ENCODE measurements around the gene NCKAP5.

Gene NCKAP5

GRCh38 chr2:133135035-133135654 lies 433.1 kb downstream of the NCKAP5 start:
- Histone ChIP-seq H3K36me3 (no peaks in the 10 kb centered on the region), H3K27me3 (no peaks in the 10 kb centered on the region), H3K4me1 (ENCODE audit: control insufficient read depth in 1 of 2, insufficient read depth in 1 of 2, low read depth in 1 of 2, low read length in 1 of 2) (no peaks in the 10 kb centered on the region), H3K4me3 (ENCODE audit: low read depth in 1 of 2, low read length in 1 of 2) (no peak overlapping the region), H3K9me3 (no peaks in the 10 kb centered on the region), H3K27ac (no peak overlapping the region)
- TF ChIP-seq CTCF (IDR thresholded peaks at IDR 0.05) = no peak

GRCh38 chr2:133130548-133131246 lies 437.6 kb downstream of the NCKAP5 start:
- Histone ChIP-seq H3K27ac (no peak overlapping the region), H3K27me3 (no peaks in the 10 kb centered on the region), H3K36me3 (no peaks in the 10 kb centered on the region)

GRCh38 chr2:133124446-133124845 lies 443.8 kb downstream of the NCKAP5 start:
- Histone ChIP-seq H3K4me1 (ENCODE audit: control insufficient read depth in 1 of 2, insufficient read depth in 1 of 2, low read depth in 1 of 2, low read length in 1 of 2) (no peaks in the 10 kb centered on the region), H3K36me3 (no peaks in the 10 kb centered on the region), H3K27me3 (no peaks in the 10 kb centered on the region), H3K27ac (no peak overlapping the region), H3K9me3 (no peaks in the 10 kb centered on the region), H3K4me3 (ENCODE audit: low read depth in 1 of 2, low read length in 1 of 2) (no peak overlapping the region)
- no peak for TF ChIP-seq CTCF (IDR thresholded peaks at IDR 0.05)

More at GRCh38 chr2:133130548-133131246, 437.6 kb downstream of the NCKAP5 start:
- Histone ChIP-seq H3K4me1 (ENCODE audit: control insufficient read depth in 1 of 2, insufficient read depth in 1 of 2, low read depth in 1 of 2, low read length in 1 of 2) (no peaks in the 10 kb centered on the region), H3K9me3 (no peaks in the 10 kb centered on the region), H3K4me3 (ENCODE audit: low read depth in 1 of 2, low read length in 1 of 2) (no peak overlapping the region)
- TF ChIP-seq CTCF (IDR thresholded peaks at IDR 0.05) = no peak

- no peak for TF ChIP-seq CTCF (IDR thresholded peaks at IDR 0.05)
- Histone ChIP-seq H3K9me3 (no peaks in the 10 kb centered on the region), H3K4me3 (ENCODE audit: low read depth in 1 of 2, low read length in 1 of 2) (no peak overlapping the region)
Observed at GRCh38 chr2:133123904-133124303, 444.4 kb downstream of the NCKAP5 start.

GRCh38 chr2:133123393-133123792 lies 444.9 kb downstream of the NCKAP5 start:
- no peak for TF ChIP-seq CTCF (IDR thresholded peaks at IDR 0.05)
- H3K4me1 ChIP-seq (ENCODE audit: control insufficient read depth in 1 of 2, insufficient read depth in 1 of 2, low read depth in 1 of 2, low read length in 1 of 2) = no peaks in the 10 kb centered on the region
- H3K9me3 ChIP-seq = no peaks in the 10 kb centered on the region
- no peaks in the 10 kb centered on the region for H3K36me3 ChIP-seq
- H3K27me3 ChIP-seq = no peaks in the 10 kb centered on the region
- no peak overlapping the region for H3K4me3 ChIP-seq (ENCODE audit: low read depth in 1 of 2, low read length in 1 of 2)
- no peak overlapping the region for H3K27ac ChIP-seq

More at GRCh38 chr2:133123904-133124303, 444.4 kb downstream of the NCKAP5 start:
- H3K27me3 ChIP-seq = no peaks in the 10 kb centered on the region
- no peaks in the 10 kb centered on the region for H3K36me3 ChIP-seq
- no peaks in the 10 kb centered on the region for H3K4me1 ChIP-seq (ENCODE audit: control insufficient read depth in 1 of 2, insufficient read depth in 1 of 2, low read depth in 1 of 2, low read length in 1 of 2)
- no peak overlapping the region for H3K27ac ChIP-seq
